Thyroid gland (tissue), 4 donors: ENCODE results near the gene CCNE1.

Experiments used
- POLR2A ChIP-seq, 2 donors: fragments of 450-650 bp; IDR thresholded peaks; one replicate each; pipeline ENCODE4 v1.6.1; 2017; ENCODE audit warnings: antibody characterized with exemption in 2 of 2, mild to moderate bottlenecking in 2 of 2, moderate library complexity in 1 of 2
- TF ChIP-seq, protein P1 (sequence below), 6 experiments: fragments of 200-600 bp in 3 of 6; fragments of 450-650 bp in 3 of 6; sonication (generic) in 3 of 6; IDR thresholded peaks; one replicate each; pipeline ENCODE4 v1.5.1; 2016 to 2019; ENCODE audit warnings: antibody characterized with exemption in 6 of 6, mild to moderate bottlenecking in 2 of 6, inconsistent platforms in 1 of 6, moderate library complexity in 1 of 6

- TF ChIP-seq, protein P1, sequence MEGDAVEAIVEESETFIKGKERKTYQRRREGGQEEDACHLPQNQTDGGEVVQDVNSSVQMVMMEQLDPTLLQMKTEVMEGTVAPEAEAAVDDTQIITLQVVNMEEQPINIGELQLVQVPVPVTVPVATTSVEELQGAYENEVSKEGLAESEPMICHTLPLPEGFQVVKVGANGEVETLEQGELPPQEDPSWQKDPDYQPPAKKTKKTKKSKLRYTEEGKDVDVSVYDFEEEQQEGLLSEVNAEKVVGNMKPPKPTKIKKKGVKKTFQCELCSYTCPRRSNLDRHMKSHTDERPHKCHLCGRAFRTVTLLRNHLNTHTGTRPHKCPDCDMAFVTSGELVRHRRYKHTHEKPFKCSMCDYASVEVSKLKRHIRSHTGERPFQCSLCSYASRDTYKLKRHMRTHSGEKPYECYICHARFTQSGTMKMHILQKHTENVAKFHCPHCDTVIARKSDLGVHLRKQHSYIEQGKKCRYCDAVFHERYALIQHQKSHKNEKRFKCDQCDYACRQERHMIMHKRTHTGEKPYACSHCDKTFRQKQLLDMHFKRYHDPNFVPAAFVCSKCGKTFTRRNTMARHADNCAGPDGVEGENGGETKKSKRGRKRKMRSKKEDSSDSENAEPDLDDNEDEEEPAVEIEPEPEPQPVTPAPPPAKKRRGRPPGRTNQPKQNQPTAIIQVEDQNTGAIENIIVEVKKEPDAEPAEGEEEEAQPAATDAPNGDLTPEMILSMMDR (IDR thresholded peaks at IDR 0.05) = no peak
- TF ChIP-seq POLR2A (IDR thresholded peaks at IDR 0.05) = no peak
These were observed 12.0 kb downstream of the CCNE1 start for GRCh38 chr19:29823581-29824330.
